MM.1S (cell line): ENCODE results near the gene ELMO1.

Source experiments
- CTCF ChIP-seq: fragments of 300-600 bp; sonication (generic); IDR thresholded peaks from 2 replicates; pipeline ENCODE4 v1.5.1; 2016; ENCODE audit warnings: antibody characterized with exemption, low read length, mixed read lengths
- EZH2phosphoT487 ChIP-seq: fragments of 300-600 bp; sonication (generic); IDR thresholded peaks from 2 replicates; pipeline ENCODE4 v1.6.1; 2018; ENCODE audit warnings: antibody characterized with exemption, low read length

- TF ChIP-seq CTCF (no peak), EZH2phosphoT487 (no peak)
Observed at GRCh38 chr7:37083311-37084096, 365.2 kb downstream of the ELMO1 start.
